HG02588 (cell line): ENCODE measurements around the gene ASB10.

Experiments used
- ATAC-seq: cut with Tn5 transposase; IDR thresholded peaks from one replicate; pipeline ENCODE4 v1.9.1; 2021; ENCODE audit warnings: mild to moderate bottlenecking, moderate library complexity; ENCODE audit not compliant: unreplicated experiment

Gene ASB10

DNA sequence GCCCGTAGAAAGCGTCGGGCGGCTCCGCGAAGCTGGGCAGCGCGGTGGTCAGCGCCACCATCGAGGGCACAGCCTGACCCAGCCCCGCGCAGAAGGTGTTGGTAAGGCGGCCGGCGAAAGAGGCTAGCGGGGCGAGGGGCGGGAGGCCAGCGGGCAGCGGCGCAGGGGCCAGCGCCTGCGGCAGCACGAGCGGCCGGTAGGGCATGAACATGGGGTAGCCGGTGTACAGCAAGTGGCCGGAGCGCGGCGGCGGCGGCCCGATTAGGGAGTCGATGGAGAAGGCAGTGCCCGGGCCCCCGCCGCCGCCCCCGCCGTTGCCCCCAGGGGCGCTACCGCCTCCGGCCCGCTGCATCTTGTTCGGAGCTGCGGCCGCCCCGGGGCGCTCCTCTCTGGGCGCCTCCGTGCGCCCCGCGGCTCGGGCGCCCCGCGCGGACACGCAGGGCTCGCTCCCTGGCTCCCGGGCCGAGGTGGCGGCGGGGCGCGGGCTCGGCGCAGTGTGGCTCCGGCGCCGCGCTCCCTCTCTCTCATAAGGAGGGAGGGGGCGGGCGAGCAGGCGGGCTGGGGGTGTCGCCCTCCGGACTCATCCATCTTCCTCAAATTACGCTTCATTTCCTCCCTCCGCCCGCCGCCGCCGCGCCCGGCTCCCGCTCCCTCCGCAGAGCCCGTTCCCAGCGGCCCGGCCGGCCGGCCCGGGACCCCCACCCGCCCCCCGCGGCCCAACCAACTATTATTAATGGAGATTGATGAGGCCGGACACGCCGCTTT lies 19.7 kb downstream of the ASB10 start, which contains the start of gene GBX1:
GBX1 (minus strand) TSS at position 498 of the 765 bp plus-strand sequence; CDS start at position 352, 146 bp downstream.
- no peak for ATAC-seq

DNA sequence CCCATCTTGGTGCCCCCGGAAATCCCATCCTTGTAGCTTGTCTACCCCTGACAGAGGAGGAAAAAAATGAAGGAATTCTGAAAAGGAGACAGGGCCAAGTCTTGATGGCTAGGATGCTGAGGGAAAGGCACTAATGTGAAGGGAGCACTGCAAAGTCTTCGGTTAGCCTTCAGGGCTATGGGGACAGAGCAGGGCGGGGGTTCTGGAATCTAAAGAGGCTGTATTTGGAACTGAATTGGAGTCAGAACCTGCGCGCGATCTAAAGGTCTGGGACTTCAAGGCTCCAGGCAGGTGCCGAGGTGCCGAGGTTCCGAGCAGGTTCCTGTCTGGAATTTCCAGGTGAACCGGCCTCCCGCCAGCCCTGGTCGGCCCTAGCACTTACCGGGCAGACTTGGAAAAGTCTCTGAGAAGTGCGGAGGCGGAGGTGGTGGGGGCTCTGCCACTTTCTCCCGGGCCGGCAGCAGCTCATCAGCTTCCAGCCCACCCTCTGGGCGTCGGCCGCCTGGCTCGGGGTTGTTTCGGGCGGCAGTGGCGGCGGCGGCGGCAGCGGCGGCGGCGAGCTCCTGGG lies 20.3 kb downstream of the ASB10 start:
- ATAC-seq, result no peak

DNA sequence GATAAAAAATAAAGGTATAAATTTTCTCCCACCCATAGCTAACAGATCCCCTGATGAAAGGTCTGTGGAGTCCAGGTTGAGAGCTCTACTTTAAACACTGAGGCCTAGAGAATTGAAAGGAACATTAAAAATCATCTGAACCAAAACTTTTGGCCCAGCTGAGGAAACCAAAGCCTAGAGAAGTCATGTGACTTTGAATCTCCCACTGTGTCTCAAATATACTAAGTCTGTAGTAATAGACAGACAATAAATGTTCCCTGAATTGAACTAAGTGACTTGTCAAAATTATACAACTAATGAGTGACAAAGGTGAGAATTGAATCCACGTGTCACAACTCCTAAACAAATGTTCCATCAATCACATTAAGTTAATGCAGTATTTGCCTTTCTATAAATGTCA lies 25.3 kb downstream of the ASB10 start:
- ATAC-seq, result no peak

DNA sequence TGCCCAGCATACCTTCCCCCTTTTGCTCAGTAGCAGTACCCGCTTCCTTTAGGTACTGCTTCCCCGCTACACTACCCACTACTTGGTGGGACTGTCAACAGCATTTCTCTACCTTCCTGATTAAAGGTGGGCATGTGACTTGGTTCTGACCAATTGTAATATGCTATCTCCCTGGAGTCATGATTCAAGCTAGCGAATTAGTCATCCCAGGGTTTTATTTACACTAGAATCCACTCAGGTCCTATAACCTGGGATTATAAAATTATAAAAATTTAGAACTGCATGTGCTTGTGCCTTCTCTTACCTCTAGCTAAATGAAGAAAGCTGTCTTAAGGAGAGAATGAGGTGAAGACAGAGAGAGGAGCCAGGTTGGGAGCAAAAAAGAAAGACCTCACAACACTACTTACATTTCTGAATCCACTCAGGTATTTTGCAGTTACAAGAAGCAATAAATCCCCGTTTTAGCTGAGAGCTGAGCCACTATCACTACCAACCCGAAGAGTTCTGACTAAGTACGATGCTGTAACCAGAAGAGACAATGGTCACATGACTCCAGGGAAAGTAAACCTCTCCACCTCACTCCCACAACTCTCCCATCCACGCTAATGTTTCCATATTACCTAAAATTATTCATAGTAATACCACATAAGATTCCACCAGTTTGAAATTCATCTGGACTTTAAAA lies 29.3 kb downstream of the ASB10 start:
- ATAC-seq, result no peak

DNA sequence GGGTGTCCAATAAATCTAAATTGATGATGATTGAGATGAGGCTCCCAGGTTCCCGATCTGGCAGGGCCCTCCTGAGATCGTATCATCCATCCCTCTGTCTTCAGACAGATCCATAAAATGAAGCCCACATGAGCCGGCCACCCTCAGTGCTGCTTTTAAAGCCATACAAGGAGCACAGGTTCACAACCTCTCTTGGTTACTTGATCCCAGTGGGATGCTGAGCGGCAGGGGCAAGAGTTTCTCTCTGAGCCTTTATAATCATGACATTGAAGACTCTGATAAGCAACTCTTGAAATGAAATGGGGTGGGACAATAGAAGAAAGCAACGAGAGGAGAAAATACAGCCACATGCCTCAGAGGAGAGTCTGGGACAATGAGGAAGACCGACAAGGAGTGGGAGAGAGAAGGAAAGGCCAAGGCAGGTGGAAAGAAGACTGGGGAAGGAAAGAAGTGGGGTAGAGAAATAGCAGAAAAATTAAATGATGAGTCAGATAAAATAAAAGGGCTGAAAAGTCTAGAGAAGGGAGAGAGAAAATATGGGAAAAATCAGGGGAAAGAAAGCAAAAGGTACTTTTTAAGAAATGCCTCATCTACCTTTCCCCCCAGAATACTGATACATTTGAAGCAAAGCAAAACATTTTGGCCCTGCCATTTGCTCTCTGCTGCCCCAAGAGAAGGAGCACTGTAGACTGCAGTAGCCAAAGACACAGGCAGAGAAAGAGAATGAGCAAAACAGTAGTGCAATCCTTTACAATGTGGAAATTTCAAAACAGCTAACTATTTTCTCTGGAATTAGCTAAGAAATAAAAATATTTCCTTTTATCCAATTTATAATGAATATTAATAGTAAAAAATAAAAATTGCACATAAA lies 34.2 kb downstream of the ASB10 start:
- ATAC-seq, result no peak

DNA sequence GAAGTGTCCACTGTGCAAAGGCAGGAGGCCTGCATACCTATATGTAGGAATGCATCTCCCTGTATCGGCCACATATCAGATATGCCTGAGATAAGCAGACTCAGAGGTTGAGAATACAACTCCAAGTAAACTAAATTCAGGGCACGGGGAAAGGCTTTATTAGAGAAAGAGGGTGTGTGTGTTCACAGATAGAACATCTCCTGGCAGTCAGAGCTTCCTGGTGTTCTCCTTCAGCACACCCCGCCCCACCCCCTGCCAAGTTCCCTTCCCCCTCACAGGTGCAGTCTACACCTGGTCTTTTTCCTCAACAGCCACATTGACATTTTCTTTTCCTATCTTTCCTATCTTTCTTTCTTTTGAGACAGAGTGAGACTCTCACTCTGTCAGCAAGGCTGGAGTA lies 36.7 kb downstream of the ASB10 start:
- no peak for ATAC-seq

DNA sequence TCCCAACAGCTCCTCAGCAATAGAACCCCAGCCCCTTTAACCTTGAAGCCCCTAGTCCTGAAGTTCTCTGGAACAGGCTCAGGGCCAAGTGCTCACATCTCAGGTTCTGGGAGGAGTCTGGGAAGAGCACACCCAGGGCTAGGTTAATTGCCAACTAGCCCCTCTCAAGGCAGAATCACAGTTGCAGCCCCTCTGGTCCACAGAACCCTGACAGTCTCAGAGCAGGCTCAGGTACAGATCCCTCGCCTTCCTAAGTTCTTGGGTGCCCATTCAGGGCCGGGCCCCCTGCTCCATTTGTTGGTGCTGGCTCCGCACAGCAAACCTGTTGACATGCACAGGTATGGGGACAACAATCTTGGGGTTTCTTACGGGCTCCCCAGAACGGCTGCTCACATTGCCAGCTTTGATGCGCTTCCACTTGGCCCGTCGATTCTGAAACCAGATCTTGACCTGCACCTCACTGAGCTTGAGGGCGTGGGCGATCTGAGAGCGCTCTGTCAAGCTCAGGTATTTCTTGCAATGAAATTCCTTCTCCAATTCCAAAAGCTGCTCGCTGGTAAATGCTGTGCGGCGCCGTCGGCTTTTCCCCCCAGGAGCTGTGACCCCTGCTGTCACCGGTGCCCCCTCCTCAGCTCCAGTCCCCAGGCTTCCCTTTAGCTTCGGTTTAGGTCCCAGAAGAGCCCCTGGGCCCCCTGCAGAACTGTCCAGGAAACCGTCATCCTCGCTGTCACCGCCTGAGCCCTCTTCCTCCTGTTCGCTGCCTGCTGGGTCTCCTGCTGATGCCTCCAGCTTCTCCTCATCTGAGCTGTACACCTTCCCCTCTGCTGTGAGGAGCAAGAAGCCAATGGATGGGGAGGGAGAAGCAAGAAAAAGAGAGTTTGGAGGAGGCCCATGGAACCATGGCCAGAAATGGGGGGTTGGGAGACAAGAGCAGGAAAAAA lies 38.5 kb downstream of the ASB10 start:
- ATAC-seq, result no peak

DNA sequence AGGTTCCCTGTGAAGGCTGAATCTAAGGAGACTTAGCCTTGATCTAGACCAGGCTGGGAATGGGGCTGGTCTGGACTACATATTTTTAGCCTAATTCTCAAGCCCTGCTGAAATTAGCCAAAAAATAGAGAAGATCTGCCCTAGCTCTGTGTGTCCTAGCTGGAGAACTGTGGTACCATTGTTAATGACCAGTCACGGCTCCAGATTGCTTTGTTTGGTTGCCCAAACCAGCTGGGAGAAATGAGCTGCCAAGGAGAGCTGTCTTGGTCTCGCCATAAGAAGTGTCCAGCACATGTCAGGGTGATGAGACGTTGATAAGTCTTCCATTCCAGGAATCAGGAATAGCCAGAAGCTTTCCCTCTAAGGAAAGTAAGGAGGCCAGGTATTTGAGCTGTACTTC lies 40.3 kb downstream of the ASB10 start:
- ATAC-seq, result no peak

DNA sequence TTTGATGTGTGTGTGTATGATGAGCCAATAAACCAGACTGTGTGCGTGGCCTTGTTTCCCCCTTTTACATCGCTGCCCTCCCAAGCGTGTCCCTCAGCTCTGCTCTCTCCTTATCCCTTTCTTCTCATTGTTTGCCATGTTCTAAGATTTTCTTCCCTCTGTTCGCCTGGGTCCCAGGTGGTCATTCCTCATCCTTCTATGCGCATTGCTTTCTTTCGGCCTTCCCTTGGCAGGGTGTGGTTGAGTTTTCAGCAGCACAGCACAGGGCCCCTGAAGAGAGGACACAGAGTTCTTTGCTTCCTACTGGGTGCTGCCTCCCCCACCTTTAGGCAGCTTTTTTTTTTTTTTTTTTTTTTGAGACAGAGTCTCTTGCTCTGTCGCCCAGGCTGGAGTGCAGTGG lies 42.7 kb downstream of the ASB10 start:
- ATAC-seq, result no peak

DNA sequence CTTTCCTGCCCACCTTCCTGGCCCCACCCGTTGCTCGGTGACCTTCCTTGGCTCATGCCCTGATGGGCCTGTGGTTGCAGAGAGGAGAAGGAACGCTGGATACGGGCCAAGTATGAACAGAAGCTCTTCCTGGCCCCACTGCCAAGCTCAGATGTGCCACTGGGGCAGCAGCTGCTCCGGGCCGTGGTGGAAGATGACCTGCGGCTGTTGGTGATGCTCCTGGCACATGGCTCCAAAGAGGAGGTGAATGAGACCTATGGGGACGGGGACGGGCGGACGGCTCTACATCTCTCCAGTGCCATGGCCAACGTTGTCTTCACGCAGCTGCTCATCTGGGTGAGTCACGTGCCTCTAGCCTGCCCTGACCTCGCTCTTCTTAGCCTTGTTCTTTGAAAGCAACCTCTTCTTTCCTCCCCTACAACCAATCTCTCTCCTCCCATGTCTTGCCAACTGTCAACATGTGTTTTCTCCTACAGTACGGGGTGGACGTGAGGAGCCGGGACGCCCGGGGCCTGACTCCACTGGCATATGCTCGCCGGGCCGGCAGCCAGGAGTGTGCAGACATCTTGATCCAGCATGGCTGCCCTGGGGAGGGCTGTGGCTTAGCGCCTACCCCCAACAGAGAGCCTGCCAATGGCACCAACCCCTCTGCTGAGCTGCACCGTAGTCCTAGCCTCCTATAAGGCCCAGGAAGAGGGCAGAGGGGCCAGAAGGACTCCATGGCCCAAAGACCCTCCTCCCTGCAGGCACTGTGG lies 43.6 kb downstream of the ASB10 start:
- ATAC-seq, result no peak

DNA sequence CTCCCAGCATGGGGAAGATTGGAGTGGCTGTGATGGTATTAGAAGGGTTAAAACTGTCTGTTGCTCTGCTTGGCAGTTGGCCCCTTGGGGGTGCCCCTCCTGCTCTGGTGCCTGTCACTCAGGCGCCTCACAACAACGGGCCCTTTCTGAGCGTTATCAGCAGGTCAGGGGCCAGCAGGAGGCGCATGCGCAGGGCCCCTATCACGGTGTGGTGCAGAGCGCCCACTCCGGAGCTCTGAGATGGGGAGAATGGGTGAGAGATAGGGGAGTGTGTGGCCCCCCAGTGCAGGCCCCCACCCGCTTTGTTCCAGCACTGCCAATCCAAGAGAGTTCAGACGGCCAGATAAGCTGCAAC lies 44.4 kb downstream of the ASB10 start:
- no peak for ATAC-seq

DNA sequence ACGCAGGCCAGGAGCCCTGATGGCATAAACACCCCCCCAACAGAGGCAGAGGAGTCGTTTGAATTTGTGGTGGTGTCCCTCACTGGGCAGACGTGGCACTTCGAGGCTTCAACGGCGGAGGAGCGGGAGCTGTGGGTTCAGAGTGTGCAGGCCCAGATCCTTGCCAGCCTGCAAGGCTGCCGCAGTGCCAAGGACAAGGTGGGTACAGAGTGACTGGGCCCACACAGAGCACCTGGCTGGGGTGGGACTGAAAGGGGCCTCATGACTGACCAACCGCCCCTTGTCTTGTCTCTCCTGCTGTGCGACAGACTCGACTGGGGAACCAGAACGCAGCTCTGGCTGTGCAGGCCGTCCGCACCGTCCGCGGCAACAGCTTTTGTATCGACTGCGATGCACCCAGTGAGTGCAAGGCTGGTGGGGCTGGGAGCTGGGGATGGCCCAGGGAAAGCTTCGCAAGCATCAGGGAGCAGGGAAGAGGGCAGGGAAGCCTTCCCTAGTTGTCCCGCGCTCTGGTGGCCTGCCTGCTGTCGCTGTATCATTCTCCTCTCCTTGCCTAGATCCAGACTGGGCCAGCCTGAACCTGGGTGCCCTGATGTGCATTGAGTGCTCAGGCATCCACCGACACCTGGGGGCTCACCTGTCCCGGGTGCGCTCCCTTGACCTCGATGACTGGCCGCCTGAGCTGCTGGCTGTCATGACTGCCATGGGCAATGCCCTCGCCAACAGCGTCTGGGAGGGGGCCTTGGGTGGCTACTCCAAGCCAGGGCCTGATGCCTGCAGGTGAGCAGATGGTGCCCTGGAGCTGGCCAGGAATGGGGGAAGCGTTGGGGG lies 45.0 kb downstream of the ASB10 start:
- ATAC-seq, result no peak

DNA sequence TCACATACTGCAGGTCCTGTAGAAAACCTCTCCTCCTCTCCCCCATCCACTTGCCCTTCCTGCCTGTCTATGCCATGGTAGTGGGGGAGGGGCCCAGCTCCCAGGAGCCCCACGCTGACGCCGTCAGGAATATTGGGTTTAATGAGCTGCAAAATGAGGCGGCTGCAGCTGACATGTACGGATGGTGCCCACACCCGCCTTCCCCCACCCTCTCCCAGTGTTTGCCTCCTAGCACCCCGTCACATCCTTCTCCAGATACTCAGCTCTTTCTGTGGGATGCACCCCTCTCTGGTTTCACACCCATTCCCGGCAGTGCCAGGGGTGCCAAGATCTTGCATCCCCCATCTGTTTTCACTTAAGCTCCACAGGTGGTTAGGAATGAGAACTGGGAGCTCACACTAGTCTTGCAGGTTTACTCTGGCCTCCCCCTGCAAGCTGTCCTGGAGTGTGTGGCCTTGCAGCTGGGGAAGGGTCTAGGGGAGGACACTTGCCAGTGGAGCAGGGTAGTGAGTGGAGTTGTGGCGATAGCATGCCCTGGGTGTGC lies 45.7 kb downstream of the ASB10 start:
- no peak for ATAC-seq

DNA sequence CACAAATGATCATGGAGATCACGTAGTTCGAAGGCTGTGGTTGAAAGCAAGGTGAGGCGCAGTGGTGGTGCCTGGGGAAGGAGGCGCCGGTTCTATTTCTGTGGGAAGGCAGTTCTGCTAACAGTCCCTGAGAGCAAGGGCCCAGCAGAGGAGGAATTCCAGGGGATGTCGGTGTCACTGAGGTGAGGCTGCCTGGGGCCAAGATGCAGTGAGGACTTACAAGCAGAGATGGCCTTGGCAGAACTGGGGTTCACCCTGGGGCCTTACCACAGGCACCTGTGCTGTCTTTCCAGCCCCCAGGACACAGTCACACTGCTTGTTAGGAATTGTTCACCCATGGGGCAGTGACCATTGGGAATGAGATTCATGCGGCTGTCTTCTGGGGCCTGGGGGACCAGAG lies 46.2 kb downstream of the ASB10 start:
- ATAC-seq, result no peak

DNA sequence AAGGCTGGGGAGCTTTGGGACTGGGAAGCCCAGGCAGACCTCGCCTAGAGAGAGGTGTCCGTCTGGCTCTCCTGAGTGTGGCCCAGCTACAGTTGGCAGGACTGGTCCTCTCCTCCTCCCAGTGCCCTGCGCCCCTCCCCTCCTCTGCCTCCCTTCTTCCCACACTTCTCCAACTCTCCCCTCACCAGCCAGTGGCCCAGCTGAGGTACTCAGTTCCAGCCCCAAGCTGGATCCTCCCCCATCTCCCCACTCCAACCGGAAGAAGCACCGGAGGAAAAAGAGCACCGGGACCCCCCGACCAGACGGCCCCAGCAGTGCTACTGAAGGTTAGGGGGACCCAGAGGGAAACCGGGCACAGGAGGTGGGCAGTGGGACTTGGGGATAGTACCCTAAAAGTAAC lies 47.3 kb downstream of the ASB10 start:
- no peak for ATAC-seq

DNA sequence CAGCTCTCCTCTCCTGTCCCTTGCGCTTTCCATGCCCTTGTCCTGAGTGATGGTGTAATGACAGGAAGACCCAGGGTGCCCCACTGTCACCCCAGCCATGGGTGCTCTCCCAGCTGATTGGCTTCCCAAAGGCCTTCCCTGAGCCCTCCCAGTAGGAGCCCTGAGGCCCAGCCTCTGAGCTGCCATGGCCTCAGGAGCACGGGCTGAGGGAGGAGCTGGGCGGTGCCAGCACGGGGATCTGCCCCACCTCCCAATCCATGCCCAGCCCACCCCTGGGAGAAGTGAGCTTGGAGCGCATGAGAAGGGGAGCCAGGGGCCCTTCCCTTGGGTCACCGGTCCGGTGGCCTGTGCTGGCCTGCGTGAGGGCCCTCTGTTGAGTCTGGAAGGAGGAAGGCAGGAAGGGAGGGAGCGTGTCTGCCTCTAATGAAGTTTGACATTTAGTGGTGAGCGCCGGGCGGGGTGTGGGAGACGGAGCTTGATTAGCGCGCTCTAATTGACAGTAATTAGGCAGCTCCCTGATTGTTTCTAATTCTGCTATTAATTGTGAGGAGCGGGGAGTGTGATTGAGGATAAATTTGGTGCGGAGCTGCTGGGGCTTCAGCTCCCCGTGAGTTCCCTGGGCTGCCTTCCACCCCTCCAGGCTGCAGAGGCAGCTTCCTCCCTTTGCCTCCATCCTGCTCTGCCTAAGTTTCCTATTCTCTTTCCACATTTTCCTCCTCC lies 47.8 kb downstream of the ASB10 start:
- ATAC-seq, result no peak

DNA sequence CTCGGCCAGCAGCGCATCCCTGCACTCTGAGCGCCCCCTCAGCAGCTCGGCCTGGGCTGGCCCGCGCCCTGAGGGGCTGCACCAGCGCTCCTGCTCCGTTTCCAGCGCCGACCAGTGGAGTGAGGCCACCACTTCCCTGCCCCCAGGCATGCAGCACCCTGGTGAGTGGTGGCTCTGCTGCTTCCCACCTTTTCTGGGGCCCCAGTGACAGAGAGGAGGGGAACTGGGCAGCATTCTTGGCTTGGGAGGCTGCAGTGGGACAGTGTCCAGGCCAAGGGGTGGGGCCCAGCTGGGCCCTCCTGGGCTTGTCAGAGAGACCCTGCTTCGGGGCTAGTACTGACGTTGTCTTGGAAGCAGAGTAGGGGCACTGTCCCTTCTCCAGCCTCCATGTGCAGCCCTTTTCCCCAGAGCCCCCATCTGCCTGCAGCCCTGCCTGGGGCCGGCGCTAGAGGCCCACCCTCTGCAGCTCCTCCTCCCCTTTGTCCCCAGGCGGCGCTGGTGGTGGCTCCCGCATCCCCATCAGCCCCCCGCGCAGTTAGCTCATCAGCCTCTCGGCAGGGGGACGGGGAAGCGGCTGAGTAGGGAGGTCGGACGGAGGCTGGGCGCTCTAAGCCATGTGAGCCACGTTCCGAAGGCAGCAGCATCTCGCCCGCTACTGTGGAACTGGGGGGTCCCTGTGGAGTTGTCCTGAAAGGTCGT lies 48.7 kb downstream of the ASB10 start:
- no peak for ATAC-seq
